Measurements from ENCODE around the gene NPY2R. TPM values are rescaled to one million over a fixed set of nuclear protein-coding genes. Genes with fewer than 3 reads are reported as not detected.

The NPY2R gene
- total RNA-seq, 1 donor from 2014 or later, result not detected

- DNase-seq (ENCODE audit: low read depth, low spot score), result no peak
Measured at GRCh38 chr4:155249016-155249566, 40.7 kb downstream of the NPY2R start.

- no peak for DNase-seq (ENCODE audit: low read depth, low spot score)
Measured at GRCh38 chr4:155252327-155252726, 43.9 kb downstream of the NPY2R start.

- DNase-seq (ENCODE audit: low read depth, low spot score), result no peak
Measured at GRCh38 chr4:155263480-155263879, 55.0 kb downstream of the NPY2R start.

- no peak for DNase-seq (ENCODE audit: low read depth, low spot score)
Measured at GRCh38 chr4:155265113-155265512, 56.7 kb downstream of the NPY2R start.

Other genes starting within 250 kb of the NPY2R start
- gene MAP9, start 168.3 kb downstream of the NPY2R start, total RNA-seq, result 0.04 and 0.07 TPM in 2 replicates